Activated CD8-positive, alpha-beta T cell treated with anti-CD3 and anti-CD28 coated beads, Interleukin-2, amount 10 ng/mL, durations not matched to agents 7 days and 5 days (primary cell): ENCODE measurements around the gene CRHR1. TPM values are rescaled to one million over a fixed set of nuclear protein-coding genes. Genes with fewer than 3 reads are reported as not detected.
A peak's percentile ranks its signal among the peaks of the same experiment; 100 is the strongest.

Experiments
- ATAC-seq: fragments of 150-1000 bp; cut with Tn5 transposase; one replicate; pipeline ENCODE4 v1.10.0; 2021; ENCODE audit warnings: moderate library complexity
- CTCF ChIA-PET: fragments of 350-600 bp; sonication (Branson Sonifier 250); formaldehyde crosslinking; loops from one replicate; lab custom pipeline; 2021; ENCODE audit warnings: antibody characterized with exemption; lab: Charles Lee
- POLR2A ChIA-PET: fragments of 350-600 bp; sonication (Branson Sonifier 250); formaldehyde crosslinking; loops from one replicate; lab custom pipeline; 2021; ENCODE audit warnings: antibody characterized with exemption; lab: Charles Lee
- DNase-seq: peaks from one replicate; pipeline ENCODE4 v3.0.0-alpha.2; 2020
- H3K27ac Mint-ChIP-seq: one replicate; pipeline ENCODE4 v1.8.0; 2021; ENCODE audit warnings: mild to moderate bottlenecking, mixed read lengths
- H3K27me3 Mint-ChIP-seq: one replicate; pipeline ENCODE4 v1.8.0; 2021; ENCODE audit warnings: low read depth, mixed read lengths
- H3K36me3 Mint-ChIP-seq: one replicate; pipeline ENCODE4 v1.8.0; 2021; ENCODE audit warnings: low read depth, mixed read lengths
- H3K4me1 Mint-ChIP-seq: one replicate; pipeline ENCODE4 v1.8.0; 2021; ENCODE audit warnings: low read depth, mixed read lengths
- H3K4me3 Mint-ChIP-seq: one replicate; pipeline ENCODE4 v1.8.0; 2021; ENCODE audit warnings: mild to moderate bottlenecking, mixed read lengths
- H3K9me3 Mint-ChIP-seq: one replicate; pipeline ENCODE4 v1.8.0; 2022; ENCODE audit warnings: mixed read lengths; ENCODE audit not compliant: insufficient read depth
- total RNA-seq, 2 experiments: library from RNA; stranded (reverse); gene quantifications; one replicate each; pipeline ENCODE4 v1.2.3, GENCODE V29; 2021

The CRHR1 gene
- total RNA-seq, 2 experiments from 2014 or later = not detected

GRCh38 chr17:45783593-45784292 is 377 bp upstream of the CRHR1 start:
- H3K27me3 Mint-ChIP-seq = peaks cover 76% of the 10 kb centered on the region
- POLR2A ChIA-PET = interaction anchor here (1.2 kb wide), 1 partner anchor 156 kb away, joined by 3 read pairs; no protein-coding TSS in a partner anchor

GRCh38 chr17:45784741-45785479 is 790 bp downstream of the CRHR1 start:
- H3K4me1 Mint-ChIP-seq = peaks cover 4% of the 10 kb centered on the region
- DNase-seq (peak; percentile 45), ATAC-seq (peak; percentile 74)
- H3K4me3 Mint-ChIP-seq = peak overlapping the region; percentile 50
- H3K27ac Mint-ChIP-seq = no peak overlapping the region
- peaks cover 77% of the 10 kb centered on the region for H3K27me3 Mint-ChIP-seq
- H3K36me3 Mint-ChIP-seq = no peaks in the 10 kb centered on the region
- ChIA-PET POLR2A (no interaction called here), CTCF (no interaction called here)
- H3K9me3 Mint-ChIP-seq = no peaks in the 10 kb centered on the region

More at GRCh38 chr17:45783593-45784292, 377 bp upstream of the CRHR1 start:
- CTCF ChIA-PET = interaction anchor here (2.5 kb wide), 1 partner anchor 48 kb away, joined by 12 read pairs; no protein-coding TSS in a partner anchor
- H3K4me3 Mint-ChIP-seq = peak overlapping the region; percentile 59
- no peak for DNase-seq
- no peaks in the 10 kb centered on the region for H3K36me3 Mint-ChIP-seq
- no peak for ATAC-seq
- H3K4me1 Mint-ChIP-seq = peaks cover 4% of the 10 kb centered on the region
- H3K27ac Mint-ChIP-seq = no peak overlapping the region
- H3K9me3 Mint-ChIP-seq = no peaks in the 10 kb centered on the region

- Mint-ChIP-seq H3K36me3 (no peaks in the 10 kb centered on the region), H3K4me3 (no peak overlapping the region), H3K27me3 (peaks cover 77% of the 10 kb centered on the region), H3K9me3 (no peaks in the 10 kb centered on the region), H3K4me1 (peaks cover 4% of the 10 kb centered on the region), H3K27ac (no peak overlapping the region)
- ChIA-PET CTCF (no interaction called here), POLR2A (no interaction called here)
- ATAC-seq (no peak), DNase-seq (no peak)
These were observed 1.5 kb downstream of the CRHR1 start for GRCh38 chr17:45785480-45786193.

- no peak for ATAC-seq
- H3K4me1 Mint-ChIP-seq = peaks cover 4% of the 10 kb centered on the region
- DNase-seq = no peak
- ChIA-PET POLR2A (no interaction called here), CTCF (no interaction called here)
- H3K27ac Mint-ChIP-seq = no peak overlapping the region
- no peaks in the 10 kb centered on the region for H3K36me3 Mint-ChIP-seq
- peaks cover 74% of the 10 kb centered on the region for H3K27me3 Mint-ChIP-seq
- H3K9me3 Mint-ChIP-seq = no peaks in the 10 kb centered on the region
- no peak overlapping the region for H3K4me3 Mint-ChIP-seq
These were observed 2.2 kb downstream of the CRHR1 start for GRCh38 chr17:45786349-45786748.

- H3K36me3 Mint-ChIP-seq = no peaks in the 10 kb centered on the region
- no peak overlapping the region for H3K4me3 Mint-ChIP-seq
- ChIA-PET POLR2A (no interaction called here), CTCF (interaction anchor here (1.1 kb wide), 1 partner anchor 65 kb away, joined by 5 read pairs; no protein-coding TSS in a partner anchor)
- ATAC-seq (no peak), DNase-seq (no peak)
- peaks cover 4% of the 10 kb centered on the region for H3K4me1 Mint-ChIP-seq
- H3K27me3 Mint-ChIP-seq = peaks cover 70% of the 10 kb centered on the region
- no peaks in the 10 kb centered on the region for H3K9me3 Mint-ChIP-seq
- H3K27ac Mint-ChIP-seq = no peak overlapping the region
These were observed 2.9 kb downstream of the CRHR1 start for GRCh38 chr17:45787044-45787443.

- ATAC-seq = no peak
- no peaks in the 10 kb centered on the region for H3K36me3 Mint-ChIP-seq
- DNase-seq = no peak
- H3K4me1 Mint-ChIP-seq = peaks cover 4% of the 10 kb centered on the region
- H3K27me3 Mint-ChIP-seq = peaks cover 72% of the 10 kb centered on the region
- no peak overlapping the region for H3K27ac Mint-ChIP-seq
- H3K9me3 Mint-ChIP-seq = no peaks in the 10 kb centered on the region
- CTCF ChIA-PET = interaction anchor here (1.1 kb wide), 1 partner anchor 65 kb away, joined by 5 read pairs; no protein-coding TSS in a partner anchor
- H3K4me3 Mint-ChIP-seq = no peak overlapping the region
- POLR2A ChIA-PET = no interaction called here
These were observed 3.5 kb downstream of the CRHR1 start for GRCh38 chr17:45787656-45788055.

GRCh38 chr17:45788057-45788456 is 3.9 kb downstream of the CRHR1 start:
- peaks cover 70% of the 10 kb centered on the region for H3K27me3 Mint-ChIP-seq
- no peak overlapping the region for H3K4me3 Mint-ChIP-seq
- H3K36me3 Mint-ChIP-seq = no peaks in the 10 kb centered on the region
- POLR2A ChIA-PET = no interaction called here
- no peak for DNase-seq
- no peak overlapping the region for H3K27ac Mint-ChIP-seq
- no peaks in the 10 kb centered on the region for H3K9me3 Mint-ChIP-seq
- no peak for ATAC-seq
- CTCF ChIA-PET = interaction anchor here (1.1 to 1.3 kb wide), 2 partner anchors 64 kb away, joined by 3 to 5 read pairs; no protein-coding TSS in a partner anchor
- peaks cover 4% of the 10 kb centered on the region for H3K4me1 Mint-ChIP-seq

- ATAC-seq = no peak
- Mint-ChIP-seq H3K4me1 (no peaks in the 10 kb centered on the region), H3K36me3 (no peaks in the 10 kb centered on the region), H3K9me3 (no peaks in the 10 kb centered on the region), H3K4me3 (no peak overlapping the region), H3K27ac (no peak overlapping the region), H3K27me3 (peaks cover 60% of the 10 kb centered on the region)
- POLR2A ChIA-PET = no interaction called here
- CTCF ChIA-PET = no interaction called here
- no peak for DNase-seq
These were observed 5.8 kb downstream of the CRHR1 start for GRCh38 chr17:45789874-45790273.

- POLR2A ChIA-PET = no interaction called here
- Mint-ChIP-seq H3K27ac (no peak overlapping the region), H3K4me3 (no peak overlapping the region), H3K36me3 (no peaks in the 10 kb centered on the region), H3K9me3 (no peaks in the 10 kb centered on the region), H3K27me3 (peaks cover 57% of the 10 kb centered on the region), H3K4me1 (no peaks in the 10 kb centered on the region)
- ATAC-seq (no peak), DNase-seq (no peak)
- CTCF ChIA-PET = no interaction called here
These were observed 6.3 kb downstream of the CRHR1 start for GRCh38 chr17:45790296-45790922.

GRCh38 chr17:45791041-45791582 is 7.0 kb downstream of the CRHR1 start:
- Mint-ChIP-seq H3K27ac (no peak overlapping the region), H3K4me1 (no peaks in the 10 kb centered on the region), H3K4me3 (no peak overlapping the region), H3K36me3 (no peaks in the 10 kb centered on the region), H3K27me3 (peaks cover 50% of the 10 kb centered on the region), H3K9me3 (no peaks in the 10 kb centered on the region)
- ChIA-PET POLR2A (no interaction called here), CTCF (interaction anchor here (0.6 to 1.7 kb wide), 2 partner anchors 9 to 148 kb away, joined by 3 to 4 read pairs; no protein-coding TSS in a partner anchor)
- no peak for DNase-seq
- ATAC-seq = no peak

GRCh38 chr17:45791935-45792334 is 7.8 kb downstream of the CRHR1 start:
- Mint-ChIP-seq H3K27ac (no peak overlapping the region), H3K9me3 (no peaks in the 10 kb centered on the region), H3K27me3 (peaks cover 44% of the 10 kb centered on the region), H3K4me3 (no peak overlapping the region), H3K4me1 (no peaks in the 10 kb centered on the region), H3K36me3 (no peaks in the 10 kb centered on the region)
- ChIA-PET POLR2A (no interaction called here), CTCF (interaction anchor here (1.7 kb wide), 1 partner anchor 10 kb away, joined by 4 read pairs; no protein-coding TSS in a partner anchor)
- ATAC-seq = no peak
- no peak for DNase-seq
